DMS53 treated with DMSO at 0.1 percent for 48 hours (cell line): ENCODE measurements around the gene TIMP3.

Source experiments
- DNase-seq: peaks from one replicate; lab custom pipeline; 2025; ENCODE audit not compliant: unreplicated experiment; lab: John Stamatoyannopoulos, UW

TIMP3 gene

GRCh38 chr22:32785321-32786026, 16.0 kb upstream of the TIMP3 start:
- no peak for DNase-seq

GRCh38 chr22:32786027-32786418, 15.5 kb upstream of the TIMP3 start:
- DNase-seq, result no peak

DNA sequence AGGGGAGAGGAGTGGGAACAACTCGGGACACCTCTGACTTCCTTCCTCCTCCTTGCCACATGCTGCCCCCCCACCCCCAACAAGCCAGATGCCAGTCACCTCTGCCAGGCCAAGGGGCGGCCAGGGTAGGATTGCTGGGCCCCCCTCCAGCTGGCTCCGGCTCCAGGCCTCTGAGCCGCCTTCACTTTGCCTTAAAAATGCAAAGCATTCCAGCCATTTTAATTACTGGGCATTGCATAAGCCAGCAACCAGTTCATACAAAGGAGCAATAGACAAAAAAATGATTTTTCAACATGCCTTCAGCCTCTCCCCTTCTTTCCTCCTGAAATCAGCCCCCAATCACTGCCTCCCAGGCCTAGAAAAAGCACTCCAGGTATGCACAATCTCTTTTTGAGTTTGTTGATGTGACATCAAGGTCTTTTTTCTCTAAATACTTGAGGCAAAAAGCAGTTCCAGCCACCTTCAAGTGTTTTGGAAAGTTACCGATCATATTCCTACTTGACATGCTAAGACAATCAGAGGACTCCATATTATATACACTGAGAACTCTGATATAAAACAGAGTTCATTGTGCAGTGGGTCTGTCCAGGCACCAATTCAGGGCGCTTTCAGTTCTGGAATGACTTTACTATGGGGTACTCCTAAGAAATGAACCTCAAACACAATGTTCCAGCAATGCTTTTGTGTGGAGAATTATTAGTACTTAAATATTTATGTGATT, 12.4 kb upstream of the TIMP3 start:
- DNase-seq, result no peak

DNA sequence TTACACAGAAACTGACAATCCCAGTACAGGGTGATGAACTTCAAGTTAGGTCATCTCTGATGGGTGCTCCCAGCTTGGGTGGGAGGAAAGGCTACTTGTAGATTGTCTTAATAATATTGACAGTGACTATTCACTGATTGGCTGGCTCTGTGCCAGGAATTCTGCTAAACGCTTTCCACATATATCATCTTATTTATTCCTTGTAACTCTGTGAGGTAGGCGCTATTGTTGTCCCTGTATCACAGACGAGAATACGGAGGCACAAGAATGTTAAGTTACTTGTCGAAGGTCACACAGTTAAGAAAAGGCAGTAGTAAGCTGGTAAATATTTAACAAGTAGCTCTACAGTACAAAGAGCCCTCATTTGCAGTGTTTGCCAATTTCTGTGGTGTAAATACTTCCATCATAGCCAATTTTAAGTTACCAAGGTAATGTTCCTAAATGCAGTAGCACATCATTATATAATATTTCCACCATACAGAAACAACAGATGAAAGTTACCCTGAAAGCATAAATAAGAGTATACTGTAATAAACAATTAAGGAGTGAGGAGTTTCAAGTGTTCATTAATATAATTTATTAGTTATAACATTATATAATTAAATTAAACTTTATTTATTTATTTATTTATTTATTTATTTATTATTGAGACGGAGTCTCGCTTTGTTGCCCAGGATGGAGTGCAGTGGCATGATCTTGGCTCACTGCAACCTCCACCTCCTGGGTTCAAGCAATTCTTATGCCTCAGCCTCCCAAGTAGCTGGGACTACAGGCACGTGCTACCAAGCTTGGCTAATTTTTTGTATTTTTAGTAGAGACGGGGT, 11.5 kb upstream of the TIMP3 start:
- no peak for DNase-seq

DNA sequence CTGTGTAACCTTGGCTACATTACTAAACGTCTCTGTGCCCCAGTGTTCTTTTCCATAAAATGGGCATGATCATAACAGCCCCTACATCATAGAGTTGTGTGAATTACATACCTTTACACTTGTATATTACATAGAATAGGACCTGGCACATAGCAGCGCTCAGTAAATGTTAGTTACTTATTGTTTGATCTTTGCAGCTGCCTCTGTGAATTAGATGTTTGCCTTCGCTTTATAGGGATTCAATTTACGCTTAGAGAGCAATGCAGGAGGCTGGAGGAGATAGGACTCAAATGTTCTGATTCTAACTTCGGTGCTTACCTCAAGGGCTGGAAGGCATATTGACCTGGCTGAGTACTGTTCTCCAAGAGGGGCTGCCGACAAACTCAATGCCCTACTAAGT, 10.4 kb upstream of the TIMP3 start:
- no peak for DNase-seq

GRCh38 chr22:32791485-32791884, 10.0 kb upstream of the TIMP3 start:
- no peak for DNase-seq

GRCh38 chr22:32793589-32793988, 7.9 kb upstream of the TIMP3 start:
- no peak for DNase-seq

DNA sequence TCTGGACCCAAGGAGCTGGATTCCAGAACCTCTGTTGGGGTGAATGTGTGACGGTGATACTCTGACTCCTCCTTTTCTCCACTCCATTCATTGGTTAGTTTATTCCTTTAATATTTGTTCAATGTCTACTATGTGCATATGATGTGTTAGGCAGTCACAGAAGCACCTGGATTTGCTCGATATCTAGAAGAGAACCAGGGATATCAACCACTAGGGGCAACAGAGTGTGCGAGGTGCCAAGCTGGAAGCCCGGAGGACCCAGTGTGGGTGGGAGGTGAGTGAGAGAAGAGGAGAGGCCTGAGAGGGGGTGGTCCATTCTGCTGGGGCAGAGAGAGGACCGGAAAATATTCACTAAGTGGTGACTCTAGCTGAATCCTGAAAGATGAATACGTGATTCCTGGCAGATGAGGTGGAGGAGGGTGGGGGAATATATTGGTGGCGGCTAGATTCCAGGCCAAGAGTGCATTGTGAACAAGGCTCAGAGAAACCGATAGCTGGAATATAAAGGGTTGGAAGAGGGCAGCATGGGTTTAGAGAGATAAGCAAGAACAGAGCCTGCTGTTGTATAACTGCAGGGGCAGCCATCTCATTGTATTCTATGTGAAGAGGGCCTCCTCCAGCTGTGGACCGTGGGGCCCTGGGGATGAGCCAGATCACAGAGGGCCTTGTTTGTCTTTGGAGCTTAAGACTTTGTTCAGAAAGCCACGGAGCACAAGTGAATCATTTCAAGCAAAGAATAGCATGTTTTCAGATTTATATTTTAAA, 6.9 kb upstream of the TIMP3 start:
- no peak for DNase-seq

GRCh38 chr22:32795214-32795596, 6.3 kb upstream of the TIMP3 start:
- DNase-seq, result no peak

DNA sequence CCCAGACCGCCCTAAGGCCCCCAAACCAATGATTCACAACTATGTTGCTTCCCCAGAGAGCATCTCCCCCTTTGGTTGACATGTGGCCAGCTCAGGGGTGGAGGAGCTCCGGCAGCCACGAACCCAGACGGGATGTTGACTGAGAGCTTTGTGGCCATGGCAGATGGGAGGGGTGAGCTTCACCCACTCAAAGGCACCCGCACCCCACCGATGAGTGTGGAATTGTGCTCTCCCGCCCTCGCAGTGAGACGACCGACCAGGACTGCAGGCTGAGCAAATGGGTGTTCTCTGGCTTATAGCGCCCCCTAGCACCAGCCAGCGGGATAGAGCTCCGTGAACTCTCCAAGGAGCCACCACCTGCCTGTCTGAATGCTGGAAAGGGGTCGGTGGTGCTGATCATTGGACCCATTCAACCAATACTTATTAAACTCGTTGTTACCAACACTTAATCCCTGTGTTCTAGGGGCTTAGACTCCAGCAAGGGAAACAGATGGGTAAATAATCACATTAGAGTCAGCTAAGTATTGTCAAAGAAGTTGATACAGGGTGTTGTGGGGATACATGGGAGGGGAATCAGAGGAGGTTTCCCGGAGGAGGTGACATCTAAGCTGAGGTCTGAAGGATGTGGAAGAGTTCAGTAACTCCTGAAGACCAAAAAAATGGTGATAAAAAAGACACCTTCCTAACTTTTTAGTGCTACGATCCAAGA, 4.5 kb upstream of the TIMP3 start:
- DNase-seq, result no peak

DNA sequence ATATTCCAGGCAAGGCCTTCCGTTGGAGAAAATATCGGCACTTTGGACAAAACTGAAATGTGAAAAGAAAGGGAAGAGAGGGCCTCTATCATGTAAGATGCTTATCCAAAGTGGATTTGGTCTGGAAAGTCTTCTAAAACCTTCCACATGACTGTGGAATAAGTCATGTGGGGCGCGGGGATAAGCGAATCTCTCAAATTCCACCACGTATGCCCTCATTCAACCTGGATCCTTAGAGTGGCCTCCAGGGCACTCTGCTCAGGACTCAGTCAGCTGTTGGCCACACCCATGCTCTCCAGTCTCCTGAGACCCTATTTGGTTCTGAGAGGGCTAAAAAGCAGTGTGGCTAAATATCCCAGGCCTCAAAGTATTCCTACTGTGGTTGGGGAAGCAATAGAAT, 2.0 kb upstream of the TIMP3 start:
- no peak for DNase-seq

- DNase-seq, result no peak
Observed at GRCh38 chr22:32800158-32800882, 1.2 kb upstream of the TIMP3 start.

DNA sequence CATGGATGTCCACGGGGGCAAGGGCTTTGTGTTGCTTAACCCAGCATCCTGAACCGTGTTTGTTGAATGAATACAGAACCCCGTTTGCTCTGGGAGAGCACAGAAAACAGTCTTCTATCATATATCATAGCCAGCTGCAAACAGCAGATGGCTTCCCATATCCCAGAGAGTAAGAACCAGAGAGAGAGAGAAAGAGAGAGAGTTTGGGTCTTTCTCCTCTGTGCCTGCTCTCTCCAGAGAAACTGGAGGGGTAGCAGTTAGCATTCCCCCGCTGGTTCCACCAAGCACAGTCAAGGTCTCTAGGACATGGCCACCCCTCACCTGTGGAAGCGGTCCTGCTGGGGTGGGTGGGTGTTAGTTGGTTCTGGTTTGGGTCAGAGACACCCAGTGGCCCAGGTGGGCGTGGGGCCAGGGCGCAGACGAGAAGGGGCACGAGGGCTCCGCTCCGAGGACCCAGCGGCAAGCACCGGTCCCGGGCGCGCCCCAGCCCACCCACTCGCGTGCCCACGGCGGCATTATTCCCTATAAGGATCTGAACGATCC, 440 bp upstream of the TIMP3 start:
- DNase-seq, result no peak

DNA sequence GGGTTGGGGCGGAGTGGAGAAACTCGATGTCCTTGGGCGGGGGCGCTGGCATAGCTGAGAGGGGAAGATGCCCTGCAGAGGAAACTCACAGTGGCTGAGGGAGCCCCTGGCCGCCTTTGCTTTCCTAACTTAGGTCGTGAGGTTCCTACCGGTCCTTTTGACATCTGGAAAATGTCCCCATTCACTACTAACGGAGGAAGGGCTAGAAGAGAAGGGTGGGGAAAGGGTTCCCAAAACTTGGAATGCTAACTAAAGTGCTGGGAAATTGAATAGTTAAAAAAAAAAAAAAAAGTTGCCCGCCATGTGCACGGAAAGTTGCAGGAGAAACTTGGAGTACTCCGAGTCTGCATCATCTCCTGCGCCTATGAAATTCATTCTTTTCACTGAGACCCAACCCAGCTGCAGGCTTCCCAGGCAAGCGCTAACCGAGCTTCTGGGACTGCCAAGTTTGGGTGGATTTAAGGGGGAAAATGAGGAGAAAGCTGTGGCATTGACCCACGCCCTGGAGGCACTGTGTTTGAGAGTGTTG, 796 bp downstream of the TIMP3 start:
- no peak for DNase-seq

DNA sequence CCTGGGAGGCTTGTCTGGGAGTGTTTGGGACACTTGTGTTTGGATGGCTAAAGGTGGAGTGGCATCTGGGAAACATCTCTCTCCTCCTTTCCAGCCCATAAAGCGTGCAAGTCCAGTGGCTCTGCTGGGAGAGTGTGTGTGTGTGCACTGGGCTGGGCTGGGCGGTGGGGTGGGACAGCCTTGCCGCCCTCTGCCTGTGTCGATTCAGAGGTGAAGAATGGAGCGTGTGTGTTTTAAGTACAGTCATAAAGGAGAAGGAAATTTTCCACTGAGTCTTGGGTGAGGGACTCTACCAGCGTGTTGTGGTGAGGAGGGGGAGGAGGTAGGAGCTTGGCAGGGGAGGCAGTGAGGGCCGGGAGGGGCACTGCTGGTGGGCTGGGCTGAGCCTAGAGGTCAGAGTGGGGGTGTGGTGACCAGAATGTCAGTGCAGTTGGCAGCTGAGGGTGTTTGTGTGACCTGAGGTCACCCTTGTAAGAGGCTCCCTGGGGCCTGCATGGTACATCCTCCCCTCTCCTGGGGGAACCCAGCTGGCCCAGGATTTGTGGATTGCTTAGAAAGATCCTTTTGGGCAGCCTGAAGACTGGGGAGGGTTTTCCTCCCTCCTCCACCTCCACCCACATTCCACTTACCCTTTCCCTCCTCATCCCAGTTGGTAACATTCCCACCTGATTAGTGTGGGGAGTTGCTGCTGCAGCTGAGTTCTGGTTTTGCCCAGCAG, 1.7 kb downstream of the TIMP3 start:
- no peak for DNase-seq

DNA sequence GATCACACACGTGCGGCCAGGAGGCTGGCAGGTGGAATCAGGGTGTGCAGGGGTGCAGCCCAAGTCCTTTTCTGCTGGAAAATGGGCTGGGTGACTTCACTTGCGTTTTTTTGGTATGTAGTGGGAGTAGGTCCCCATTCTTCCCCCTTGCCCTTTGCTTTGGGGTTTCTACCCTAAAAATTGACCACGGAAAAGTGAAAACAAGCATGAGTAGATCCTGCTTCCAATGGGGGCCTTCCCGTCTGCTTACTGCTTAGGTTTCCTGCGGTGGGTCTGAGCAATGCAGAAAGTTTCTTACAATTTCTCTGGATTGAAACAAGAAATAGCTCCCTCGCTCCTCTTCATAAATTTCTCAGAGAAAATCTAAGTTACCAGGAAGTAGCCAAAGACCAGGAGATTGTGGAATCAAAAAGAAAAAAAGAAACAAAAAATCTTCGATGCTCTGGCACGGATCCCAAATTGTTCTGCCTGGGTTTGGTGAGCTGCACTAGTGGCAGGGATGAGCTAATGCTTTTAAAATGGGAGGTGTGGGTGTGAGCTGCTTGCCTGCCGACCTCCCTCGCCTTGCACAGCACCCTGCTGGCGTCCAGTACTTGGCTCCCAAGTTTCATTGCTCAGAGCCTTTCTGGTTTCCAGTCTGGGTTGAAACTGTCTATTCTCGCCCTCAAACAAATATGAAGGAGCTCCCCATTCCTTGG, 2.4 kb downstream of the TIMP3 start:
- DNase-seq, result no peak

DNA sequence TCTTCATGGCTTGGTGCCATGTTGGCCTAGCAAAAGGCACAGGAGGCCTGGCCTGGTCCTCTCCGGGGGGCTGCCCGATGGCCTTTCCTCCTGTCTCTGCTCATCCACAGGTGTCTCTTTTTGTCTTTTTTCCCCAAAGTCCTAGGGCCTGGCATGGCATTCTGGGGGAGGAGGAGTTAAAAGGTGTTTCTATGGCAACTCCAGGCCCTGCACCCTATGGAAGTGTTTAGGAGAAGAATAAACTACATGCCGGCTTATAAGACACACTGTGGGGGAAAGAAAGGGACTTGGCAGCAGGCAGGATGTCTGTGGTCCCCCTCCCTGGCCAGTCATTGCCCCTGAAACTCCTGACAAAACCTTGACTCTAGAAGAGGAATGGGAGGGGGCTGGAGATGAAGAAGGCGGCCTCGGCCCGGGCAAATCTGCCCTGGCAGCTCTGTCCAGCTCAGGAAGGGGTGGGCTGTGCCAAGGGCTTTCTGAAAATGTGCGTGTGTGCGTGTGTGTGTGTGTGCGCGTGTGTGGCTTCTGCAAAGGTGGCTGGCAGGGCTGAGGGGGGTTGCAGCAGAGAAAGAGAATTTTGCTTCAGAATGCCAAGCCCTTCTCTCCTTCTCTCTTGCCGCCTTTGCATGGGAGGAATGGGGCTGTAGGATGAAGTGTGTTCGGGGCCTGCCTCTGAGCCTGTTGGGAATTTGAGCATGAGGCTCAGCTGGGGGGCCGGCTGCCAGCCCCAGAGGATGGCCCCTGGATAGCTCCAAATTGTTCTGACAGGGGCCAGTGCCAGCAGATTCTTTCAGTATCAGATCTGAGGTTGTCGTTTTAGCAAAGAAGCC, 3.2 kb downstream of the TIMP3 start:
- DNase-seq, result no peak
